Keratinocyte (primary cell): Measurements from ENCODE around the gene FBXO44. TPM values are rescaled to one million over a fixed set of nuclear protein-coding genes. Genes with fewer than 3 reads are reported as not detected.

ENCODE experiments used
- DNase-seq: peaks from one replicate; pipeline ENCODE4 v3.0.0-alpha.2; 2011; ENCODE audit warnings: low read depth, missing footprints, low spot score
- FAIRE-seq: peaks from 2 replicates; lab custom pipeline; 2011; peaks lifted over from hg19 to GRCh38; lab: Jason Lieb, UNC
- H2AFZ ChIP-seq: 2 replicates; pipeline ENCODE4 v1.6.0; 2012; ENCODE audit warnings: low read length, control low read depth, inconsistent platforms; ENCODE audit not compliant: control insufficient read depth
- H3K27ac ChIP-seq: 2 replicates; pipeline ENCODE4 v1.5.1; 2011; ENCODE audit warnings: low read length; ENCODE audit not compliant: control insufficient read depth, insufficient read depth
- H3K27me3 ChIP-seq: 3 replicates; pipeline ENCODE4 v1.6.0; 2011; ENCODE audit warnings: low read length; ENCODE audit not compliant: control insufficient read depth, insufficient read depth; ENCODE audit errors: extremely low read depth
- H3K36me3 ChIP-seq, 2 experiments: 2 replicates in 1 of 2; 3 replicates in 1 of 2; pipeline ENCODE4 v1.5.1; 2011; ENCODE audit warnings: low read length in 2 of 2, mild to moderate bottlenecking in 1 of 2; ENCODE audit not compliant: control insufficient read depth in 2 of 2, insufficient read depth in 2 of 2; ENCODE audit errors: extremely low read depth in 1 of 2
- H3K4me1 ChIP-seq: 3 replicates; pipeline ENCODE4 v1.5.1; 2011; ENCODE audit warnings: low read length; ENCODE audit not compliant: control insufficient read depth, insufficient read depth; ENCODE audit errors: extremely low read depth
- H3K4me2 ChIP-seq: 3 replicates; pipeline ENCODE4 v1.6.0; 2011; ENCODE audit warnings: low read depth, low read length; ENCODE audit not compliant: control insufficient read depth, insufficient read depth; ENCODE audit errors: extremely low read depth
- H3K4me3 ChIP-seq, 3 experiments: fragments of 200-600 bp in 1 of 3; sonication (generic) in 1 of 3; 2 replicates in 2 of 3; 3 replicates in 1 of 3; pipeline ENCODE4 v1.5.1; 2011 to 2016; ENCODE audit warnings: low read length in 3 of 3, mild to moderate bottlenecking in 3 of 3, control low read depth in 2 of 3, inconsistent platforms in 1 of 3, low read depth in 1 of 3, mixed read lengths in 1 of 3, mixed run types in 1 of 3, moderate library complexity in 1 of 3; ENCODE audit not compliant: control insufficient read depth in 2 of 3, insufficient read depth in 2 of 3; ENCODE audit errors: extremely low read depth in 1 of 3
- H3K79me2 ChIP-seq: 2 replicates; pipeline ENCODE4 v1.6.0; 2012; ENCODE audit warnings: low read length; ENCODE audit not compliant: control insufficient read depth, insufficient read depth
- H3K9ac ChIP-seq: 3 replicates; pipeline ENCODE4 v1.6.0; 2011; ENCODE audit warnings: low read length; ENCODE audit not compliant: control insufficient read depth, insufficient read depth; ENCODE audit errors: extremely low read depth
- H3K9me1 ChIP-seq: 3 replicates; pipeline ENCODE4 v1.6.0; 2011; ENCODE audit warnings: low read length; ENCODE audit not compliant: control insufficient read depth, insufficient read depth; ENCODE audit errors: extremely low read depth
- H3K9me3 ChIP-seq: 2 replicates; pipeline ENCODE4 v1.5.1; 2012; ENCODE audit warnings: low read depth, low read length; ENCODE audit not compliant: control insufficient read depth
- H4K20me1 ChIP-seq: 3 replicates; pipeline ENCODE4 v1.6.0; 2011; ENCODE audit warnings: low read length; ENCODE audit not compliant: control insufficient read depth, insufficient read depth; ENCODE audit errors: extremely low read depth
- CTCF ChIP-seq, 3 experiments: IDR thresholded peaks in 1 of 3; conservative IDR thresholded peaks in 1 of 3; optimal IDR thresholded peaks in 1 of 3; 2 replicates in 2 of 3; 3 replicates in 1 of 3; pipeline versions ENCODE3 to v1.5.1; 2011; ENCODE audit warnings: low read length in 3 of 3, mild to moderate bottlenecking in 3 of 3, moderate library complexity in 2 of 3, control low read depth in 1 of 3, inconsistent platforms in 1 of 3; ENCODE audit not compliant: insufficient read depth in 2 of 3; ENCODE audit errors: extremely low read depth in 1 of 3
- EZH2 ChIP-seq: IDR thresholded peaks from one replicate; pipeline ENCODE4 v1.6.1; 2012; ENCODE audit warnings: inconsistent platforms, mild to moderate bottlenecking, low read length, moderate library complexity
- dilution Hi-C: fragments of 300-500 bp; cut with MboI; formaldehyde crosslinking; loops from one replicate; pipeline ENCODE4 v1.7.0; 2020; ENCODE audit warnings: low sequenced_read_pairs; ENCODE audit not compliant: extremely low pct_ligation_motif_present
- polyA plus RNA-seq, 5 experiments: library from polyadenylated mRNA; depleted of rRNA in 3 of 5; stranded (reverse) in 3 of 5; stranded (forward) in 1 of 5; unstranded in 1 of 5; fragments of >200 nt; gene quantifications; 1 replicate in 1 of 5; 2 replicates in 3 of 5; 3 replicates in 1 of 5; pipeline versions ENCODE4 v1.2.1 to v1.2.3, GENCODE V29; 2011 to 2012; ENCODE audit warnings: missing spikeins in 2 of 5, low read depth in 1 of 5, low replicate concordance in 1 of 5

The FBXO44 gene
- polyA plus RNA-seq, 1 donor (not counting 4 experiments of a cell fraction or from before 2014, with no cell fraction given), result 23.1 TPM

- H3K4me2 ChIP-seq, result no peak overlapping the region
- peaks cover 21% of the 10 kb centered on the region for H3K4me1 ChIP-seq
- dilution Hi-C loops, result no loop called here
Measured at GRCh38 chr1:11650331-11650991, 4.2 kb upstream of the FBXO44 start.

GRCh38 chr1:11651017-11651416 lies 3.7 kb upstream of the FBXO44 start:
- Histone ChIP-seq H3K9ac (no peak overlapping the region), H3K4me3 (no peak overlapping the region), H2AFZ (no peak overlapping the region), H3K27me3 (no peaks in the 10 kb centered on the region), H3K4me1 (peaks cover 26% of the 10 kb centered on the region), H3K9me3 (no peaks in the 10 kb centered on the region), H3K27ac (no peak overlapping the region), H4K20me1 (no peaks in the 10 kb centered on the region), H3K9me1 (no peaks in the 10 kb centered on the region), H3K36me3 (peaks cover 0 to 5% of the 10 kb centered on the region in 2 experiments), H3K4me2 (no peak overlapping the region), H3K79me2 (peaks cover 7% of the 10 kb centered on the region)
- dilution Hi-C loops, result no loop called here
- no peak for FAIRE-seq
- no peak for TF ChIP-seq EZH2
- TF ChIP-seq CTCF (optimal IDR thresholded peaks at IDR 0.05 in 1 of 3, IDR thresholded peaks at IDR 0.05 in 1 of 3, conservative IDR thresholded peaks at IDR 0.05 in 1 of 3; ENCODE audit: extremely low read depth in 1 of 3, insufficient read depth in 2 of 3, low read length in 3 of 3), result no peak
- DNase-seq, result no peak

More at GRCh38 chr1:11650331-11650991, 4.2 kb upstream of the FBXO44 start:
- Histone ChIP-seq H2AFZ (no peak overlapping the region), H3K4me3 (no peak overlapping the region), H3K9ac (no peak overlapping the region), H3K27ac (no peak overlapping the region), H3K36me3 (peaks cover 0 to 5% of the 10 kb centered on the region in 2 experiments), H3K9me3 (no peaks in the 10 kb centered on the region), H4K20me1 (no peaks in the 10 kb centered on the region), H3K27me3 (no peaks in the 10 kb centered on the region), H3K9me1 (no peaks in the 10 kb centered on the region), H3K79me2 (peaks cover 3% of the 10 kb centered on the region)
- no peak for FAIRE-seq
- no peak for DNase-seq
- TF ChIP-seq EZH2 (no peak), CTCF (optimal IDR thresholded peaks at IDR 0.05 in 1 of 3, IDR thresholded peaks at IDR 0.05 in 1 of 3, conservative IDR thresholded peaks at IDR 0.05 in 1 of 3; ENCODE audit: extremely low read depth in 1 of 3, insufficient read depth in 2 of 3, low read length in 3 of 3) (peak in 1 of 3 experiments; percentile 43)
